Activated CD8-positive, alpha-beta T cell treated with anti-CD3 and anti-CD28 coated beads for 36 hours (primary cell): Measurements from ENCODE around the gene SDC3. TPM values are rescaled to one million over a fixed set of nuclear protein-coding genes. Genes with fewer than 3 reads are reported as not detected.

Experiments
- ATAC-seq: fragments of 200-7000 bp; cut with Tn5 transposase; one replicate; pipeline ENCODE4 v1.10.0; 2021; ENCODE audit warnings: mild to moderate bottlenecking, moderate library complexity
- CTCF ChIA-PET: fragments of 350-600 bp; sonication (Branson Sonifier 250); formaldehyde crosslinking; loops from one replicate; lab custom pipeline; 2021; ENCODE audit warnings: antibody characterized with exemption; lab: Charles Lee
- POLR2A ChIA-PET: fragments of 350-600 bp; sonication (Branson Sonifier 250); formaldehyde crosslinking; loops from one replicate; lab custom pipeline; 2021; ENCODE audit warnings: antibody characterized with exemption; lab: Charles Lee
- DNase-seq: peaks from one replicate; pipeline ENCODE4 v3.0.0-alpha.2; 2020
- H3K27ac Mint-ChIP-seq: one replicate; pipeline ENCODE4 v1.8.0; 2021; ENCODE audit warnings: mild to moderate bottlenecking, mixed read lengths
- H3K27me3 Mint-ChIP-seq: one replicate; pipeline ENCODE4 v1.8.0; 2021; ENCODE audit warnings: mixed read lengths
- H3K36me3 Mint-ChIP-seq: one replicate; pipeline ENCODE4 v1.8.0; 2021; ENCODE audit warnings: low read depth, mixed read lengths
- H3K4me1 Mint-ChIP-seq: one replicate; pipeline ENCODE4 v1.8.0; 2021; ENCODE audit warnings: low read depth, mixed read lengths
- H3K4me3 Mint-ChIP-seq: one replicate; pipeline ENCODE4 v1.8.0; 2021; ENCODE audit warnings: mild to moderate bottlenecking, moderate library complexity, mixed read lengths
- H3K9me3 Mint-ChIP-seq: one replicate; pipeline ENCODE4 v1.8.0; 2021; ENCODE audit warnings: mixed read lengths
- CTCF ChIP-seq: fragments of 200-600 bp; IDR thresholded peaks from one replicate; pipeline ENCODE4 v1.8.0; 2022; ENCODE audit warnings: antibody characterized with exemption, mild to moderate bottlenecking
- intact Hi-C: fragments of 100-400 bp; cut with micrococcal nuclease; formaldehyde crosslinking; loops from one replicate; pipeline ENCODE4 v1.10.0; 2022
- total RNA-seq, 2 experiments: library from RNA; stranded (reverse); gene quantifications; one replicate each; pipeline ENCODE4 v1.2.3, GENCODE V29; 2021

The SDC3 gene
- total RNA-seq, 2 experiments from 2014 or later, result 0.04 to 0.14 TPM

GRCh38 chr1:30840904-30841598 lies 67.5 kb downstream of the SDC3 start:
- ATAC-seq, result no peak
- no peaks in the 10 kb centered on the region for H3K9me3 Mint-ChIP-seq
- TF ChIP-seq CTCF, result no peak
- intact Hi-C loops, result no loop called here
- no peak overlapping the region for H3K4me3 Mint-ChIP-seq
- H3K27ac Mint-ChIP-seq, result no peak overlapping the region
- no peaks in the 10 kb centered on the region for H3K36me3 Mint-ChIP-seq
- ChIA-PET CTCF (interaction anchor here (1.0 kb wide), 1 partner anchor 39 kb away, joined by 3 read pairs; no protein-coding TSS in a partner anchor), POLR2A (interaction anchor here (1.0 kb wide), 1 partner anchor 14 kb away, joined by 4 read pairs; no protein-coding TSS in a partner anchor)
- no peaks in the 10 kb centered on the region for H3K4me1 Mint-ChIP-seq
- peaks cover 42% of the 10 kb centered on the region for H3K27me3 Mint-ChIP-seq
- DNase-seq, result no peak

GRCh38 chr1:30839827-30840359 lies 68.7 kb downstream of the SDC3 start:
- no peaks in the 10 kb centered on the region for H3K4me1 Mint-ChIP-seq
- no peaks in the 10 kb centered on the region for H3K9me3 Mint-ChIP-seq
- TF ChIP-seq CTCF, result no peak
- CTCF ChIA-PET, result no interaction called here
- intact Hi-C loops, result no loop called here
- H3K27me3 Mint-ChIP-seq, result peaks cover 32% of the 10 kb centered on the region
- H3K4me3 Mint-ChIP-seq, result no peak overlapping the region
- POLR2A ChIA-PET, result no interaction called here
- H3K27ac Mint-ChIP-seq, result no peak overlapping the region
- ATAC-seq (no peak), DNase-seq (no peak)
- H3K36me3 Mint-ChIP-seq, result no peaks in the 10 kb centered on the region

- ChIA-PET CTCF (interaction anchor here (1.3 kb wide), 1 partner anchor 37 kb away, joined by 4 read pairs; no protein-coding TSS in a partner anchor), POLR2A (no interaction called here)
- TF ChIP-seq CTCF, result no peak
- Mint-ChIP-seq H3K27ac (no peak overlapping the region), H3K9me3 (no peaks in the 10 kb centered on the region), H3K4me3 (no peak overlapping the region), H3K4me1 (no peaks in the 10 kb centered on the region), H3K36me3 (no peaks in the 10 kb centered on the region), H3K27me3 (peaks cover 30% of the 10 kb centered on the region)
- intact Hi-C loops, result no loop called here
- DNase-seq, result no peak
- no peak for ATAC-seq
These were observed 69.6 kb downstream of the SDC3 start for GRCh38 chr1:30838996-30839395.

GRCh38 chr1:30837653-30838052 lies 70.9 kb downstream of the SDC3 start:
- Mint-ChIP-seq H3K4me3 (no peak overlapping the region), H3K9me3 (no peaks in the 10 kb centered on the region), H3K27me3 (peaks cover 25% of the 10 kb centered on the region), H3K36me3 (no peaks in the 10 kb centered on the region), H3K27ac (no peak overlapping the region), H3K4me1 (no peaks in the 10 kb centered on the region)
- ChIA-PET POLR2A (interaction anchor here (0.6 kb wide), 1 partner anchor 40 kb away, joined by 3 read pairs; no protein-coding TSS in a partner anchor), CTCF (no interaction called here)
- DNase-seq, result no peak
- no peak for ATAC-seq
- no peak for TF ChIP-seq CTCF
- intact Hi-C loops, result no loop called here

GRCh38 chr1:30834253-30834652 lies 74.3 kb downstream of the SDC3 start:
- DNase-seq (no peak), ATAC-seq (no peak)
- Mint-ChIP-seq H3K27me3 (peaks cover 20% of the 10 kb centered on the region), H3K9me3 (no peaks in the 10 kb centered on the region), H3K4me3 (no peak overlapping the region), H3K36me3 (no peaks in the 10 kb centered on the region), H3K27ac (no peak overlapping the region), H3K4me1 (no peaks in the 10 kb centered on the region)
- CTCF ChIA-PET, result interaction anchor here (4.2 kb wide), 1 partner anchor 32 kb away, joined by 20 read pairs; no protein-coding TSS in a partner anchor
- intact Hi-C loops, result no loop called here
- POLR2A ChIA-PET, result no interaction called here
- TF ChIP-seq CTCF, result no peak
